Effector CD4-positive, alpha-beta T cell (primary cell): ENCODE data around the gene EML1. TPM values are rescaled to one million over a fixed set of nuclear protein-coding genes. Genes with fewer than 3 reads are reported as not detected.
A peak's percentile ranks its signal among the peaks of the same experiment; 100 is the strongest.

ENCODE experiments used
- DNase-seq: peaks from one replicate; pipeline ENCODE4 v3.0.0-alpha.2; 2020
- total RNA-seq: gene quantifications from one replicate; lab custom pipeline; 2026; lab: John Stamatoyannopoulos, UW

The EML1 gene, protein sequence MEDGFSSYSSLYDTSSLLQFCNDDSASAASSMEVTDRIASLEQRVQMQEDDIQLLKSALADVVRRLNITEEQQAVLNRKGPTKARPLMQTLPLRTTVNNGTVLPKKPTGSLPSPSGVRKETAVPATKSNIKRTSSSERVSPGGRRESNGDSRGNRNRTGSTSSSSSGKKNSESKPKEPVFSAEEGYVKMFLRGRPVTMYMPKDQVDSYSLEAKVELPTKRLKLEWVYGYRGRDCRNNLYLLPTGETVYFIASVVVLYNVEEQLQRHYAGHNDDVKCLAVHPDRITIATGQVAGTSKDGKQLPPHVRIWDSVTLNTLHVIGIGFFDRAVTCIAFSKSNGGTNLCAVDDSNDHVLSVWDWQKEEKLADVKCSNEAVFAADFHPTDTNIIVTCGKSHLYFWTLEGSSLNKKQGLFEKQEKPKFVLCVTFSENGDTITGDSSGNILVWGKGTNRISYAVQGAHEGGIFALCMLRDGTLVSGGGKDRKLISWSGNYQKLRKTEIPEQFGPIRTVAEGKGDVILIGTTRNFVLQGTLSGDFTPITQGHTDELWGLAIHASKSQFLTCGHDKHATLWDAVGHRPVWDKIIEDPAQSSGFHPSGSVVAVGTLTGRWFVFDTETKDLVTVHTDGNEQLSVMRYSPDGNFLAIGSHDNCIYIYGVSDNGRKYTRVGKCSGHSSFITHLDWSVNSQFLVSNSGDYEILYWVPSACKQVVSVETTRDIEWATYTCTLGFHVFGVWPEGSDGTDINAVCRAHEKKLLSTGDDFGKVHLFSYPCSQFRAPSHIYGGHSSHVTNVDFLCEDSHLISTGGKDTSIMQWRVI
- not detected for total RNA-seq

DNA sequence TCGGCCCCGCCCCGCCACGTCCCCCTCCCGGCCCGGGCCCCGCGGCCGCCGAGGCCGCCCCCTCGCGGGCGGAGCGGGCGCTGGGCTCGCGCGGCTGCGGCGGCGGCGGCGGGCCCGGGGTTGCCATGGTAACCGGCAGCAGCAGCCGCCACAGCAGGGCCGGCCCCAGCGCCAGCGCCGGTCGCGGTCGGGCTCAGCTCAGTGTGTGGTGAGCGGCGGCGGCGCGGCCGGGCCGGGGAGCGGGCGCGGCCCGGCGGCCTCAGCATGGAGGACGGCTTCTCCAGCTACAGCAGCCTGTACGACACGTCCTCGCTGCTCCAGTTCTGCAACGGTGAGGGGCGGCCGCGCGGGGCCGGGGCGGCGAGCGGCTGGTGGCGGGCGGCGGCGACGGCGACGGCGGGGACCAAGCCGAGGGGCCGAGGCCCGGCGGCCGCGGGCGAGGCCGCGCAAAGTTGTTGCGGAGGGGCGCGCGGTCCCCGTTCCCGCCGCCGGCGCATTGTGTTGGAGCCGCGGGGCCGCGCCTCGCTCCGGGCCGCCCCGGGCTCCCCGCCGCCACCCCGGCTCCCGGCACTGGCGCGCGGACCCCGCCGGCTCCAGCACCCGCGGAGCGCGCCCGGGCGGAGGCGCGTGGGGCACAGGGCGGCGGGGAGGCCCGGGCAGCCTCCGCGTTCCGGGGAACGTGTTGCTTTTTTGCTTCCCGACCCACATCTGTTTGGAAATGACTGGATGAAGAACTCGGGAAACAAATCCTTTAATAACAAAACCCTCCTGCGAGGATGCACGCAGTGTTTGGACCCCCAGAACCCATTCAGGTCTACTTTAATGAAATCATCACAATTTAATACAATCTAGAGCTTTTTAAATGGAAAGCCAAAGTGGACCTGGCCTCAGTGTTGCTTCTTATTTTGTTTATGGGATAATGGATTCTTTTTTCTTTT, at the start of gene EML1:
Gene EML1, plus strand, starts transcription at position 201 of the 938 bp plus-strand sequence. Its CDS starts 64 bp downstream, at position 265.
- peak; percentile 51 for DNase-seq

DNA sequence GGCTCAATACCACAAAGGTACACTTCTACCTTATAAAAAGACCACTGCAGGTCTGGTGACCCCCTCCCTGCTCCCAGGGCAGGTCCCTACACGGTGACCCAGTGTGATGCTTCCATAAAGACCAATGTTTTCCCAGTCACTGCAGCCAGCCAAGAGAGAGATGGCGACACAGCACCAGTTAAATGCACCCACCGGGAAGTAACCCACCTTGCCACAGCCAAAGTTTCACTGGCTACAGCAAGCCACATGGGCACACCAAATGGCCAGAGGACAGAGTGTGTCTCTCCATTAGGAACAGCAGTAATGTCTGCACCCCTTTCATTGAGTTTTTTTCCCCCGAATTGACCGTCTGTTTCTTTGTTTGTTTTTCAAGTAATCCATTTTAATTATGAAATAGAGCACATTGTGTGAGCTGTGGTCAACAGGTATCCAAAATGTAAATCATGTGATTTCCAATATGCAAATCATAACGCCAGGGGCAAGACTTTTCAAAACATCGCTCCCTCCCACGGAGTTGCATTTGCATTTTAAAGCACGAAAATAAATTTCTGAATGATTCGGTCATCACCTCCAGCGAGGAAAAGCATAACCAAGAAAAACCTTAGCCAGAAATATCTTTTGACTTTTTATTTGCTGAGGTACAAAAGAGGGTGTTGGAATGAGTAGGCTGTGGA, 48.9 kb upstream of the EML1 start:
- DNase-seq, result no peak

DNA sequence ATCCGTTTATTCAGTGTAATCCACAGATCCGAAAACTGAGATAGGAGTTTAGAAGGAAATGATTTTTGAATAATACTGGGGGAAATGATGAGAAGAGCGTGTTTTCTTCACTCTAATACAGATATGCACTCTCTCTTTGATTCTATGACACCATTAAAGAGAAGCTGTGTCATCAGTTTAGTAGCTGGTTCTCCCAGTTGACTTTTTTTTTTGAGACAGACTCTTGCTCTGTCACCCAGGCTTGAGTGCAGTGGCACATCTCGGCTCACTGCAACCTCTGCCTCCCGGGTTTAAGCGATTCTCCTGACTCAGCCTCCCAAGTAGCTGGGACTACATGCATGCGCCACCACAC, 48.4 kb upstream of the EML1 start:
- no peak for DNase-seq

DNA sequence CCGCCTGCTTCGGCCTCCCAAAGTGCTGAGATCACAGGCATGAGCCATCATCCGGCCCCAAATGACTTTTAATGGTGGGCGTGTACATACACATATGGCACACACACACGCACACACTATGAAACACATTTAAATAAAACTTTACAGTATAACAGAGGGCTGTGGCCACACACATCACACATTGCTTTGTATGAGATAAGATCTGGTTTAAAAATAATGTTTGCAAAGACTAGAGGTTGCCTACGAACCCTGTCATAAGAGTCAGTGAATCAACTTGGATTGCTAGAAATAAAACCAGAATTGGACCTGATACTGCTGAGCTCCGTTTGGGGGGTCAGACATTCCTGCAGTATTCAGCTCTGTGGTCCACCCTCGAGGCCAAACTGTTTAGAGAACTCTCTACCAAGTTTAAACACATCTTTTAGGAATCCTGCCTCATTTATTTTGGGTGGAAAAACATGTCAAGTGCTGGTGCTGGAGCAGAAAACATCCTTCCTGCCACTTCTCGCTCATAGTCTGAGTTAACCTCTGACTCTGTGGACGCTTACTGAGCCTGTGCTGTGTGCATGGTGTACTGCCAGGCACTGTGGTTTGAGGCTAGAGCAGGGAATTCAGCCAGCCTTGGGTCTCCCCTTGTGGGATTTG, 47.8 kb upstream of the EML1 start:
- no peak for DNase-seq

DNA sequence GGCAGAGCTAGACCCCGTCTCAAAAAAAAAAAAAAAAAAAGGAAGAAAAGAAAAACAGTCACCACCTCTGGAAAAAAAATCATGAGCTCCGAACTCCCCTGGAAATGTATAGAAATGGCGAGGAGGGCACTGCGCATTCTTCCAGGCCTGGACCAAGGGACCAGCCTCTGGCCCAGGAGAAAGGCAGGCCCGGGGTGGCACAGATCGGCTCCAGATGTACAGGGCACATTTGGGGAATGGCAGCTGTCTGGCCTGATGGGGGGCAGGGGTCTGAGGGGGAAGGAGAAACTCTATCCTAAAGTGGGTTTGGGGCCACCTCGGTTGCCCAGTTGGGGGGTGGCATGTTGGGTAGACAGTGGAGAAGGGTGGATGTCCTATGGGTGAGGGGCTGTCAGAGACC, 46.0 kb upstream of the EML1 start:
- DNase-seq, result no peak

DNA sequence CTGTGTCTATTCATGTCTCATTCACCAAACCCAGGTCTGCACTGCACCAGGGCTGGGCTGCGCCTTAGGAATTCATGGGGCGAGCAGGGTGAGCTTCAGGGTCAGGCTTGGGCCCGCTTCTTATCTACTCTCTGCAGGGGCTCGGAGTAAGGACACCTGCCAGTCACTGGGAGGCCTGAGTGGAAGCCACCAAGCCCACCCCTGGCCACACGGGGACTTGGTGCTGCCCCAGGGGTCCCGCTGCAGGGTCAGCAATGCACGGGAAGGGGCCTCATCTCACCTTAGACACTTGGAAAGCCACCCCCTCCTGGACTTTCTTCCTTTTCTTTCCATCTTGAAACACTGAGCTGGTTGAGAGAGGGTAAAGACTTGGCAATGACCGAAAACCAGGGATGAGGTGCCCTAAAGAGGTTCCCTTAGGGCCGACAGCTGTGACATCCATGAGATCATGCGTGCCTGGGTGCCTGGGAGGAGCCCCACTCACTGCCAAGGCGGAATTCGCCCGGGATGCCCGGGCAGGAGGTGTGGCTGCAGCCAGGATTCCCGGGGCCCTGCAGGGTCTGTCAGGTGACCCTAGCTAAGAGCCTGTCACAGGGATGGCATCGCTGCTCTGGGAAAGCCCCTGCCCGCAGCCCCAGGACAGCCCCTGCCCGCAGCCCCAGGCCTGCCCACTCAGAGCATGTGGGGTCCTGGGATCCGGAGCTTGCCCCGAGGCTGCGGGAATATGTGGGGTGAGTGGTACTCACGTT, 45.5 kb upstream of the EML1 start:
- DNase-seq, result no peak

DNA sequence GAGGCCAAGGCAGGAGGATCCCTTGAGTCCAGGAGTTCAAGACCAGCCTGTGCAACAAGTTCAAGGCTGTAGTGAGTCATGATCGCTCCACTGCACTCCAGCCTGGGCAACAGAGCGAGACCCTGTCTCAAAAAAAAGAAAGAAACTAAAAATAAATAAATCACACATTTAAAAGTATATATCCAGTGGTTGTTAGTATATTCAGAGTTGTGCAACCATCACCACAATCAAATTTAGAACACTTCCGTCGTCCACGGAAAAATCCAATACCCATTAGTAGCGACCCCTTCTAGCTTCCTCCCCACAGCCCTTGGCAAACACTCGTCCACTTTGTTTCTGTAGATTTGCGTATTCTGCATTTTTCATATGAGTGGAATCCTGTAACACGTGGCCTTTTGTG, 44.7 kb upstream of the EML1 start:
- no peak for DNase-seq

DNA sequence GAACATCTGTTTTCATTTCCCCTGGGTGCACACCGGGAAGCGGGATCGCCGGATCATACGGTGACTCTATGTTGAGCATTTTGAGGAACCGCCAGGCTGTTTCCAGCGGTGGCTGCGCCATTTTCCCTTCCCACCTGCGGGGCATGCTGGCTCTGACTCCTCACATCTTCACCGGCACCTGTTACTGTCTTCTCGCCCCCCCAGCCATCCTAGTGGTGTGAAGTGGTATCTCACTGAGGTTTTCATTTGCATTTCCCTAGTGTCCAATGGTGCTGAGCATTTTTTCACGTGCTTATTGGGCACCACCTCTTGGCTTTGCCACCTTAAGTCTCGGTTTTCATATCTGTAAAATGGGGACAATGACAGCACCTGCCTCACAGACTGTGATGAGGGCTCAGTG, 44.1 kb upstream of the EML1 start:
- no peak for DNase-seq

DNA sequence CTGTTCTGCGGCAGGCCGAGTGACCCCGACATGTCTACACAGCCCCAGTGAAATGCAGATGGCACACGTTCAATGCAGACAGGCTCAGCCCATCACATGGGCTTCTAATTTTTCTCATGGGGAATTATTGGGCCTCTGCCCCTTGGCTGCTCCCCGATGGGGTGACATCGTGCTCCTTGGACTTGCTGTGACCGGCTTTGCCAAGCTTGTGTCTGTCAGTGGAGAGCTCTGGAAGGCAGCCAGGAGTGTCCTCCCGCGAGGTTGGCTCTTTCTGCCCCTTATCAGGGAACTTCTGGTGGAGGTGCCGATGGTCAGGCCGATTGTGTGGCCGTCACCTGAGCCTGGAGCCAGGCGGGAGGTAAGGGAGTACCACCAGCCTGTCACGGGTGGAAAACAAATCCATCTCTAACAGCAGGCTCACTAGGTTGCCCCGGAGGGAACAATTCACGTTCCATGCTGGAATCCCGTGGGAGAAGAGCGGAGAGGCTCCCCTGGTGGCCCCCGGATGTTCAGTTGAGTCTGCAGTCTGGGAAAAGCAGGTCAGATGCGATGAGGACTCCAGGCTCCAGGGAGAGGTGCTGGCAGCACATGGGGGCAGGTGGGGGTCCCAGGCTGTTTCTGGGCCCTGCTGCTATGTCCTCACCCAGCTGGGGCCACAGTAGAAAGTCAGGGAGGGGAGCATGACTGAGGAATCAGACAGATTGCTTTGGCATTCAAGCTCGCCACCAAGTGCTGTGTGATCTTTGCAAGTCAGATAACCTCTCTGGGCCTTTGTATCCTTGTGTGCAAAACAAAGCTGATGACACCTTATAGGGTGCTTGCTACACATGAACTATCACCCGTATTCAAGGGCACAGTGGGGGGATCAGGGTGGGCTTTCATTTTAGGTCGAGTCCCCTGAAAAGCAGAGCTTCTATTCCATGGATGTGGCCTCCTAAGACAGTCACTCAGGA, 43.2 kb upstream of the EML1 start:
- DNase-seq, result no peak

DNA sequence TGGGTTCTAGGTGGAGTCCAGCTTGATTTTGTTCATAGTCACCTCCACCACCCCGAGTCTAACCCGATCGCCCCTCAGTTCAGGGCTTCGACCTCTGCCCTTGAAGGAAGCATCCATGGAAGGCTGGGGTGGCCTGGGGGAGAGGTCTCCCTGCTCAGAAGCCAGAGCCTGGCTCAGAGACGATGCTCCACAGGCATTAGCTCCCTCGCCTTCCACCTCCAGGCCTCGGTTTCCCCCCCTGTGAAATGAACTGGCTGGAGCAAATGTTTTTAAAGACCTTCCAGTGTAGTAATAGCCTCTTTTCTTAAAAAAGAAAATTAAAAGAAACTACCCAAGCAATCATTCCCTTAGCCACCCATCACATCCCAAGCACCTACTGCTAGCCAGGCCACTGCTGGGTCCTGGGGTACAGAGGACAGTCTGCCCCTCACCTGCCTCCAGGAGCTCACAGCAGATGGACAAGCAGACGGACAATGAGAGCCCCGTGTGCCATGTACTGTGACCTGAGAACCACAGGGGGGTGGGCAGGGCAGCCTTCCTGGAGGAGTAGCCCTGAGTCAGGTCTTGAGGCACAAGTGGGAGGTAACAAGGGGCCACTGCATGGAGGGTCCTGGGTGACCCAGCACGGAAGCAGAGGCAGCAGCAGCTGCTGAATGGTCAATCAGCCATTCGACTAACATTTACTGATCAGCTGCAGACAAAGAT, 42.3 kb upstream of the EML1 start:
- DNase-seq, result no peak

DNA sequence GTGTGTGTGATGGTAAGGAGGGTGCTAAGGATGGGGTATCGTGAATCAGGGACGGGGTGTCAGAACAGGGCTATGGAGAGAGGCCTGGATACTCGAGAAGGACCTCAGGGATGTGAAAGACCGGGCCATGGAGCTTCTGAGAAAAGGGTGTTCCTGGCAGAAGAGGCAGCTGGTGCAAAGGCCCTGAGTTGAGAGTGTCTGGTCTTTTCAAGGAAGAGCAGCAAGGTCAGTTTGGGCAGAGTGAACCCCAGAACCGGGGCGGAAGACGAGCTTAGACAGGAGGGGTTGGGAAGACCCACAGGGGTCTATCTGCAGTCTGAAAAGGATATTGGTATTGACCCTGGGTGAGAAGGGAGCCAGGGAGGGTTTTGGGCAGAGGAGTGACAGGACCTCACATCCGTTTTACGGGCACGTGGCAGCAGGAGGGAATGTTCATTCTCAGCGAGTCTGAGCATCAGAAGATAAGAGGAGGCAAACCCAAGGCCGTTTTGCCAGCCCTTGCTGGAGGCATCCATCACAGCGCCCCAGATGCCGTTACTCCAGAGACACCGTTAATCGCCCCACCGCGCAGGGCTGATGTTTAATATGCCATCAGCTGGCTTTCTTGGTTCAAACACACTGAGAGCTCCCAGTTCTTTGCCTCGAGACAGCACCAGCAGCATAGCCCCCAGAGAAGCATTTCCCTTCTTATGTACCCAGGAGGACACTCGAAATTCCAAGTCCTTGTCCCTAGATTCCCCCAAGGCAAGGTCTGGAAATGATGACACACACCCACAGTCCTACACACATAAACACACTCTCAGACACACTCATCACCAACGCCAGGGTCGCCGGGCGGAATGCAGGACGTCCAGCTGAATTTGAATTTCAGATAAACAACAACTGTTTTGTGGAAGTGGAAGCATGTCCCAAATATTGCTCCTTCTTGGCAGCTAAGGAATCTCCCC, 41.4 kb upstream of the EML1 start:
- DNase-seq, result no peak

DNA sequence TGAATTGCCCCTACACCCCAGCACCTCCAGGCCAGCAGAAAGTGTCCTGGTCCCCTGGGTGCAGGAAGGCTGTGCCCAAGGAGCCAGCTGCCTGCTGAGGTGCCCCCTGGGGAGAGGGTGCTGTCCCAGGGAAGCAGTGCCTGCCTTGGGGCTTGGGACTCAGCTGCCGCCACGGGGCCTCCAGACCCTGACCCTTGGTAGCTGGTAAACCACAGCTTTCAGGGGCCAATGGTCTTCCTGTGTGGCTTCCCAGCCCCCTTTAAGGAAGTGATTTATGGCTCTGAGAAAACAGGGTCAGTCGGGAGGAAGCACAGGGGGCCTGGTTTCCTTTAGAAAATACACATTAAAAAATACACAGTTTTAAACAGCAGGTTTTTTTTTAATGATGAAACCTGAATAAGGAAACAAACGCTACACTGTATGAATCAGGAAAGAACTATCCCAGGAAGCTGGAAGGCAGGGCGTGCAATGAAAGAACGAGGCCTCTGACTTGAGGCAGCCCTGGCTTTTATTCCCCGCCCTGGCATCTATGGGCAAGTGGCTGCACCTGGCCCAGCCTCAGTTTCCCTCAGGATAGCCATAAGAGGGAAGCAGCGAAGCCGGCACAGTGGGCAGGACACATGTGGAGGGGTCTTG, 40.6 kb upstream of the EML1 start:
- DNase-seq, result no peak

DNA sequence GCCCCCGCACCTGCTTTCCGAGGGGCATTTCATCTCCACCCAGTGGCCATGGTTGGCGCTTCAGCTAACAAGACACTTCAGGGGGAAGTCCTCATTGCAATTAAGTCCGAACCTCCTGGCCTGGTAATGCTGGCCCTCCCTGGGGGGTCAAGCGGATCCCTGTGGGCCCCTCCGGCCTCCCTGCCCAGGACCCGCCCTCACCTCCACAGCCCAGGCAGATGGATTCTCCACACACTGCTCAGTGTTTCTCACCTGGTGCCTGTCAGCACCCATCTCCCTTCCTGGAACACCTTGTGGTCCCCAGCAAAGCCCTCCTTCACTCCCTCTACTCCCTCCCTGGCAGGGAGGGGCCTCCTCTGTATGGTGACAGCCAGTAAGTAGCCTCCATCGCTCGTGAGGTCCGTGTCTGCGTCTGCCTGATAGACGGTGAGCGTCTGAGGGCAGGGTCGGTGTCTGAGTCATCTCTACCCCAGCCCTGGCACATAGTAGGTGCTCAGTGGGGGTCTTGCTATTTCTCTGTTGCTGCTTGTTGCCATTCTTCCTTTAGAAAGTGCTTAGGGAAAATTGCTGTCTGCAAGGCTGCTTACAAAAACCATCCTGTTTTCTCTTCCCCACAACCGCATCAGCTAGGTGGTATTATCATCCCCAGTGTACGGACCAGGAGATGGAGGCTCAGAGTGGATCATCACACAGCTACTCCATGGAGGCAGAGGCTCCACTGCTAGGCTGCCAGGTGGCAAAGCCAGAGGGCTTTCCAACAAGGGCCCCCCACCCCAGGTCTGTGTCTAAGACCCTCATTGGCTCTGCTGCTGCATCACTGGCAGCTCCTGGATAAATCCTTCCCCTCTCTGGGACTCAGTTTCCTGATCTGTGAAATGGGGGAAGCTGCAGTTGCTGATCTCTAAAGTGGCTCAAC, 39.7 kb upstream of the EML1 start:
- DNase-seq, result no peak

DNA sequence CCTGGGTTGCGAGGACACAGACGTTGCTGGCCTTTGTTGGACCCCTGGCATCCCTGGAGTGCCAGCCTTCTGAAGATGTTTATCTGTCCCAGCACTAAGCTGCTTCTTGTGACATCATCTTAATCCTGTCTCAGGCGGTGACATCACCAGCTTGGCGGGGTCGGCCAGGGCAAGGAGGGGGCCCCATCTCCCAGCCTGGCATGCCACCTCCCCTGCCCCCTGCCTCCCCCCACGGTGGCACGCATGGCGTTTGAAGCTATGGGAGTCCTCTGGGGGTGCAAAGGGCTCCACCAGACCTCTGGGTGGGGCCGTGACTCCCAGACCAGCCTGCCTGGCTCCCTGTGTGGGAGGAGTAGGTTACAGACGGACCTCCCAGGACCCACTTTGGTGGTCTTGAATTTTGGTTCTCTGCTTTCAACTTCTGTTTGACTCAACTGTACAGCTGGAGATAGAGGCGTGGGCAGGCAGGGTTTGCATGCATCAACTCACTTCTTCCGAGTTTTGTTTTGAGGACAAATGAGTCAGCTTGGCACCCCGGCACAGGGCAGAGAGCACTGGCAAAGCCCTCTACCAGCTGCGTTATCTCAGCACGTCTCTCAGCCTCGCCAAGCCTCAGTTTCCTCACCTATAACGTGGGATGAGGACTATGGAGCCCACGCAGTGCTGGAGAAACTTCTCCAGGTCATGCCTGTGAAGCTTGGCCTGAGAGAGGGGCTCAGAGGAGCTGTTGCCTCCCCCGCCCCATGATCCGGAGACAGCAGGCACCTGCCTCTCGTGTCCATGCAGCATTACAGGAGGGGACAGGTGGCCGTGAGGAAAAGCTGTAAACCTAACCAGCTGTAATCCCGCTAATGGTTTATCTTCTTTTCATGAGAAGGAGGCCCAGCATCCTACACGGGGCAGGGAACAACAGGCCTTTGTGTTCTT, 38.8 kb upstream of the EML1 start:
- no peak for DNase-seq

DNA sequence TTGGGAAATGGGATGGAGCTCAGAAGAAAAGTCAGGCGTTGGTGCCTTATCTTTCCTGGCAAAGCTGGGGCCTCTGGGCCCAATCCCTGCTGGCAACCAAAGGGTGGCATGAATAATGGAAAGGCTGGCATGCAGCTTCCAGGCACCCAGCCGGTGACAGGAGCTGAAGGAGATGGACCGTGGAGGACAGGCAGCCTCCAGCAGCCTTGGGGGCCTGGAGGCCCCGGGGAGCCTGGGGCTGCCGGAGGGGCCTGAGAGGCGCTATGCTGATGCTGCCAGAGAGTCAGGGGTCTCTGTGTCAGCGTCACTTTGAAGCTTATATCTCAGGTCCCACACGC, 38.2 kb upstream of the EML1 start:
- no peak for DNase-seq
